ENCODE measurements around the gene NKD1.
"Not testable (repeated sequence)": the region's sequence is repeated elsewhere in the genome, so short reads cannot be mapped to it uniquely, and the experiment has no call there.

Gene NKD1

GRCh38 chr16:50560903-50561863, 13.0 kb downstream of the NKD1 start:
- no peak for DNase-seq

- DNase-seq = no peak
Observed at GRCh38 chr16:50562657-50563056, 14.5 kb downstream of the NKD1 start.

GRCh38 chr16:50563989-50564388, 15.8 kb downstream of the NKD1 start:
- no peak for DNase-seq

GRCh38 chr16:50565428-50565827, 17.2 kb downstream of the NKD1 start:
- DNase-seq = no peak

- DNase-seq = no peak
Observed at GRCh38 chr16:50566014-50566962, 18.1 kb downstream of the NKD1 start.

- no peak for DNase-seq
Observed at GRCh38 chr16:50567651-50568050, 19.5 kb downstream of the NKD1 start.

- DNase-seq = no peak
Observed at GRCh38 chr16:50568187-50568815, 20.1 kb downstream of the NKD1 start.

GRCh38 chr16:50570354-50570753, 22.2 kb downstream of the NKD1 start:
- no peak for DNase-seq

- no peak for DNase-seq
Observed at GRCh38 chr16:50570808-50571598, 22.8 kb downstream of the NKD1 start.

GRCh38 chr16:50571786-50572185, 23.6 kb downstream of the NKD1 start:
- no peak for DNase-seq

- no peak for DNase-seq
Observed at GRCh38 chr16:50572700-50573099, 24.5 kb downstream of the NKD1 start.

GRCh38 chr16:50573279-50573678, 25.1 kb downstream of the NKD1 start:
- no peak for DNase-seq

- DNase-seq = no peak
Observed at GRCh38 chr16:50573947-50574744, 25.9 kb downstream of the NKD1 start.

- no peak for DNase-seq
Observed at GRCh38 chr16:50574745-50575136, 26.5 kb downstream of the NKD1 start.

GRCh38 chr16:50575743-50576142, 27.5 kb downstream of the NKD1 start:
- DNase-seq = no peak

GRCh38 chr16:50576403-50577113, 28.4 kb downstream of the NKD1 start:
- no peak for DNase-seq

- DNase-seq = no peak
Observed at GRCh38 chr16:50578137-50578536, 29.9 kb downstream of the NKD1 start.

GRCh38 chr16:50579373-50579772, 31.2 kb downstream of the NKD1 start:
- not testable (repeated sequence) for DNase-seq

GRCh38 chr16:50580180-50580798, 32.1 kb downstream of the NKD1 start:
- no peak for DNase-seq

GRCh38 chr16:50581845-50582244, 33.6 kb downstream of the NKD1 start:
- DNase-seq = no peak
